ENCODE measurements around the gene RNASE8.

- TF ChIP-seq CTCF (IDR thresholded peaks at IDR 0.05): no peak
- TF ChIP-seq ZFX (IDR thresholded peaks at IDR 0.05; ENCODE audit: borderline replicate concordance): no peak
These were observed 14.4 kb downstream of the RNASE8 start for GRCh38 chr14:21072031-21072473.
